Hepatocyte (in vitro differentiated cells): ENCODE data around the gene CYP20A1. TPM values are rescaled to one million over a fixed set of nuclear protein-coding genes. Genes with fewer than 3 reads are reported as not detected.

Experiments
- DNase-seq: peaks from one replicate; pipeline ENCODE4 v3.0.0-alpha.2; 2016; ENCODE audit warnings: low spot score
- H2AFZ ChIP-seq: fragments of 200-600 bp; sonication (generic); 2 replicates; pipeline ENCODE4 v1.6.0; 2016; ENCODE audit warnings: antibody characterized with exemption, mild to moderate bottlenecking
- H3K27ac ChIP-seq: fragments of 200-600 bp; sonication (generic); 2 replicates; pipeline ENCODE4 v1.5.1; 2016; ENCODE audit warnings: mild to moderate bottlenecking
- H3K27me3 ChIP-seq: fragments of 200-600 bp; sonication (generic); 2 replicates; pipeline ENCODE4 v1.6.1; 2016
- H3K36me3 ChIP-seq: fragments of 200-600 bp; sonication (generic); replicated peaks from 2 replicates; pipeline ENCODE4 v1.5.1; 2016; ENCODE audit warnings: low read depth; ENCODE audit not compliant: insufficient read depth
- H3K4me1 ChIP-seq: fragments of 200-600 bp; sonication (generic); 2 replicates; pipeline ENCODE4 v1.5.1; 2016; ENCODE audit warnings: mild to moderate bottlenecking, moderate library complexity; ENCODE audit not compliant: insufficient read depth
- H3K4me2 ChIP-seq: fragments of 200-600 bp; sonication (generic); 2 replicates; pipeline ENCODE4 v1.6.0; 2016
- H3K4me3 ChIP-seq: fragments of 200-600 bp; sonication (generic); 2 replicates; pipeline ENCODE4 v1.5.1; 2016; ENCODE audit warnings: mild to moderate bottlenecking
- H3K79me2 ChIP-seq: fragments of 200-600 bp; sonication (generic); 2 replicates; pipeline ENCODE4 v1.6.0; 2017; ENCODE audit warnings: mild to moderate bottlenecking
- H3K9me2 ChIP-seq: fragments of 200-600 bp; sonication (generic); replicated peaks from 2 replicates; pipeline ENCODE4 v1.6.0; 2017; ENCODE audit warnings: mild to moderate bottlenecking; ENCODE audit not compliant: insufficient read depth
- H3K9me3 ChIP-seq: fragments of 200-600 bp; sonication (generic); 2 replicates; pipeline ENCODE4 v1.5.1; 2016; ENCODE audit warnings: low read depth, mild to moderate bottlenecking
- H4K20me1 ChIP-seq: fragments of 200-600 bp; sonication (generic); 2 replicates; pipeline ENCODE4 v1.6.0; 2016; ENCODE audit warnings: mild to moderate bottlenecking; ENCODE audit not compliant: insufficient read depth, poor library complexity, severe bottlenecking
- CTCF ChIP-seq: fragments of 200-600 bp; sonication (generic); IDR thresholded peaks from 2 replicates; pipeline ENCODE4 v1.5.1; 2016; ENCODE audit warnings: antibody characterized with exemption, mild to moderate bottlenecking; ENCODE audit not compliant: poor library complexity
- EZH2 ChIP-seq: fragments of 200-600 bp; sonication (generic); IDR thresholded peaks from 2 replicates; pipeline ENCODE4 v1.6.1; 2016; ENCODE audit warnings: antibody characterized with exemption, mild to moderate bottlenecking, borderline replicate concordance
- EZH2phosphoT487 ChIP-seq: fragments of 200-600 bp; sonication (generic); IDR thresholded peaks from one replicate; pipeline ENCODE4 v1.6.1; 2018; ENCODE audit warnings: antibody characterized with exemption, mild to moderate bottlenecking, low read depth, moderate library complexity; ENCODE audit not compliant: unreplicated experiment, severe bottlenecking
- WGBS: methylation state at CpG from one replicate; pipeline ENCODE4 v1.1.6; 2016; ENCODE audit warnings: low lambda C conversion rate; ENCODE audit errors: missing lambda C conversion rate; 5-methylcytosine and 5-hydroxymethylcytosine counted together
- polyA plus RNA-seq: library from polyadenylated mRNA; unstranded; fragments of >200 nt; fragmentation: Nextera tagmentation; extraction: Ambion mirVana; gene quantifications from 2 replicates; pipeline ENCODE4 v1.2.1, GENCODE V29; 2016
- small RNA-seq: library from RNA; depleted of rRNA; stranded (forward); fragments of <200 nt; gene quantifications from one replicate; pipeline ENCODE3, GENCODE V24; 2014
- total RNA-seq: library from RNA; depleted of rRNA; stranded (reverse); fragments of >200 nt; gene quantifications from 2 replicates; pipeline ENCODE4 v1.2.3, GENCODE V29; 2014

The CYP20A1 gene
- total and polyA plus RNA-seq, 2 experiments from 2014 or later, result 18.3 to 26.5 TPM

GRCh38 chr2:203354966-203355365 lies 116.1 kb downstream of the CYP20A1 start:
- no peaks in the 10 kb centered on the region for H3K27me3 ChIP-seq
- peaks cover 77% of the 10 kb centered on the region for H3K79me2 ChIP-seq
- no peak overlapping the region for H3K4me2 ChIP-seq
- no peaks in the 10 kb centered on the region for H3K9me2 ChIP-seq
- no peak for TF ChIP-seq EZH2
- TF ChIP-seq EZH2phosphoT487, result no peak
- no peak for TF ChIP-seq CTCF
- H3K27ac ChIP-seq, result no peak overlapping the region
- no peak for DNase-seq
- no peaks in the 10 kb centered on the region for H3K9me3 ChIP-seq
- 84% methylated on average over 3 of the region's 3 CpGs for WGBS
- no peaks in the 10 kb centered on the region for H3K36me3 ChIP-seq
- no peaks in the 10 kb centered on the region for H3K4me1 ChIP-seq
- peaks cover 6% of the 10 kb centered on the region for H4K20me1 ChIP-seq
- no peak overlapping the region for H2AFZ ChIP-seq
- H3K4me3 ChIP-seq, result no peak overlapping the region

Small RNAs within 50 kb of the gene (small RNA-seq; reads per million reads assigned to genes)
- not detected for gene RN7SL670P

Other genes with a start within 250 kb of the CYP20A1 start
- 47.2 and 57.0 TPM in 2 replicates for gene NBEAL1, start 224.1 kb upstream of the CYP20A1 start, total RNA-seq
- gene NBEAL1, start 224.1 kb upstream of the CYP20A1 start, polyA plus RNA-seq, result 22.2 and 28.5 TPM in 2 replicates
- 22.6 and 29.1 TPM in 2 replicates for gene ABI2, start 89.4 kb downstream of the CYP20A1 start, total RNA-seq
- 27.5 and 35.7 TPM in 2 replicates for gene ABI2, start 89.4 kb downstream of the CYP20A1 start, polyA plus RNA-seq